ENCODE results near the gene HCAR3.
"Not testable (repeated sequence)": the region's sequence is repeated elsewhere in the genome, so short reads cannot be mapped to it uniquely, and the experiment has no call there.

- TF ChIP-seq YY1 (IDR thresholded peaks at IDR 0.05; ENCODE audit: insufficient read depth, insufficient read length); ZNF274 (IDR thresholded peaks at IDR 0.05; ENCODE audit: low read depth, low read length); SUZ12 (IDR thresholded peaks at IDR 0.05; ENCODE audit: extremely low read depth, insufficient read depth, insufficient read length): not testable (repeated sequence)
Observed at GRCh38 chr12:122716658-122717057, at the start of gene HCAR3.
